ENCODE measurements around the gene COX4I1.

DNA sequence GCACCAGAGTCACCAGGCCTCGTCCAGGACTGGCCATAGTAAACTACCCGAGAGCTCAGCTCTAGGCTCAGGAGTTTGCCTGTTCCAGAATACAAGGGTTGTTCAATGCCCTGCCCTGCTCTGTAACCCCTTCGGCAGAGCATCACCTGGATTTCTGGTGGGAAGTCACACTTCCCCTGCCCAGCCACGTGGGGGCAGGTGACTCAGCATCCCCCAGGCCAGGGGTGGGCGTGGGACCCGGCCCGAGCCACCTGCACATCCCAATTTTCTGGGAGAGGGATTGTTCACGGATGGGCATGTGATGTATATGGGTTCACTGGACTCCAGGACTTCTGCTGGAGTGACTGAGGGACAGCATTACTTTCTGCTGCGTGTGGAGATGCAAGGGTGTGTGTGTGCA, 25.8 kb downstream of the COX4I1 start:
- no peak for TF ChIP-seq POLR2AphosphoS5 (IDR thresholded peaks at IDR 0.05; ENCODE audit: low read depth, low read length)
- no peak for TF ChIP-seq PAX5 (IDR thresholded peaks at IDR 0.05; ENCODE audit: insufficient read depth, low read length, severe bottlenecking)
- TF ChIP-seq TAF1 (IDR thresholded peaks at IDR 0.05; ENCODE audit: low read depth, low read length): no peak
- TF ChIP-seq POLR2A (IDR thresholded peaks at IDR 0.05; ENCODE audit: low read depth, low read length): no peak
- no peak for TF ChIP-seq POU2F2 (IDR thresholded peaks at IDR 0.05; ENCODE audit: low read depth, low read length)
